PFSK-1 (cell line): ENCODE data around the gene KCNE1.

ENCODE experiments used
- POLR2AphosphoS5 ChIP-seq: IDR thresholded peaks from 2 replicates; pipeline ENCODE4 v1.6.1; 2012; ENCODE audit warnings: low read depth, mild to moderate bottlenecking, control low read depth, low read length, moderate library complexity
- REST ChIP-seq, 2 experiments: IDR thresholded peaks; 2 replicates each; pipeline versions ENCODE4 v1.6.1 to v1.8.0; 2011 to 2012; ENCODE audit warnings: low read depth in 2 of 2, low read length in 2 of 2, control low read depth in 1 of 2, inconsistent platforms in 1 of 2, mild to moderate bottlenecking in 1 of 2, moderate library complexity in 1 of 2; ENCODE audit not compliant: insufficient read depth in 1 of 2
- TAF1 ChIP-seq: IDR thresholded peaks from 2 replicates; pipeline ENCODE4 v1.6.1; 2012; ENCODE audit warnings: low read length, control low read depth, borderline replicate concordance; ENCODE audit not compliant: insufficient read depth

- no peak for TF ChIP-seq REST (IDR thresholded peaks at IDR 0.05; ENCODE audit: insufficient read depth in 1 of 2, low read depth in 2 of 2, low read length in 2 of 2)
- TF ChIP-seq POLR2AphosphoS5: no peak
- no peak for TF ChIP-seq TAF1
These were observed 12.9 kb upstream of the KCNE1 start for GRCh38 chr21:34524646-34525601.
